Right ventricle myocardium superior (tissue), 1 donor: ENCODE data around the gene PRDM16. TPM values are rescaled to one million over a fixed set of nuclear protein-coding genes. Genes with fewer than 3 reads are reported as not detected.

Experiments
- ATAC-seq: fragments of 200-7000 bp; cut with Tn5 transposase; one replicate; pipeline ENCODE4 v1.9.1; 2020; ENCODE audit warnings: mild to moderate bottlenecking; ENCODE audit not compliant: poor library complexity
- DNase-seq: peaks from one replicate; pipeline ENCODE4 v3.0.0-alpha.2; 2020
- intact Hi-C: fragments of 100-400 bp; cut with DNase I; formaldehyde crosslinking; loops from one replicate; pipeline ENCODE4 v1.11.2; 2022
- total RNA-seq: library from RNA; stranded (reverse); fragmentation: NEBNext Ultra II Directional; extraction: Animal tissue kit (Norgen Biotek cat#: 25700); gene quantifications from one replicate; pipeline ENCODE4 v1.2.1, GENCODE V29; 2021
- donor health status: DM: no; HTN: yes; CAD: no; lungs with severe emphysema.

Gene PRDM16
- total RNA-seq, 1 donor from 2014 or later, result 14.2 TPM

- intact Hi-C loops, result no loop called here
- ATAC-seq (no peak), DNase-seq (no peak)
Observed at GRCh38 chr1:3140437-3140836, 71.4 kb downstream of the PRDM16 start.

DNA sequence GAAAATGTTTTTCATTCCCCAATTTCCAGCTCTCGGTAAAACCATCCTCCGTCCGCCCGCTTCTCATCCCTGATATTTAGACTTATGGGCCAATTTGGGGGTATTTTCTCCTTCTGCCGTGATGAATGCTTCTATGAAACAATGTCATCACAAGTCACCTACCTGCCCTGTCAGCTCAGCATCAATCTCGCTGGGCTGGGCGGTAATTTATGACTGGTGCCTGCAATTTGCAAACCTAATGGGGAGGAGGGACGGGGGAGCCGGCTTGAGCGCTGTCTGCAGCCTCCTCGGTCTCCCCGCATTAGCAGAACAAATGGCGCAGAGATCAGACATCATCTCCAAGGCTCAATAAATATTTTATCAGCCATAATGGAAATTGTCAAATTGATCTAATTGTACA is 72.1 kb downstream of the PRDM16 start:
- intact Hi-C loops, result no loop called here
- ATAC-seq (no peak), DNase-seq (no peak)

- intact Hi-C loops, result no loop called here
- ATAC-seq (no peak), DNase-seq (no peak)
Observed at GRCh38 chr1:3141836-3142235, 72.8 kb downstream of the PRDM16 start.

DNA sequence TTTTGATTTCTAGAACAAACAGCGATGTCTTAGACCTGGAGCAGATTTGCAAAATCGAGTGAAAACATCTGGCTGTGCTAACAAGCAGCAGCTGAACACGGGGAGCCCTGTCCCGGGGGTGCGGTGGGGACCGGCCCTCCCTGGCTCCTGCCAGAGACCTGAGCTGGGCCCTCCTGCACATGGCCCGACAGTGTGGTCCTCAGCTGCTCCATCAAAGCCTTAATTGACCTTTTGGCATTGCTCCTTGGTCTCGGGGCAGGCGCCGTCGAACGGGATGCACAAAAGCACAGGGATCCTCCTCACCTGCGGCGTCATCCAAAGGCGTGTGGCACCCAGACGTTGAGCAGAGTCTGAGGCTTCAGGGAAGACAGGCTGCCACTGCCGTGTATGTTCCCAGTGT is 73.2 kb downstream of the PRDM16 start:
- ATAC-seq (no peak), DNase-seq (no peak)
- intact Hi-C loops, result no loop called here

GRCh38 chr1:3142751-3143150 is 73.7 kb downstream of the PRDM16 start:
- DNase-seq (no peak), ATAC-seq (no peak)
- intact Hi-C loops, result no loop called here

GRCh38 chr1:3145532-3146325 is 76.7 kb downstream of the PRDM16 start:
- intact Hi-C loops, result no loop called here
- DNase-seq (no peak), ATAC-seq (no peak)

DNA sequence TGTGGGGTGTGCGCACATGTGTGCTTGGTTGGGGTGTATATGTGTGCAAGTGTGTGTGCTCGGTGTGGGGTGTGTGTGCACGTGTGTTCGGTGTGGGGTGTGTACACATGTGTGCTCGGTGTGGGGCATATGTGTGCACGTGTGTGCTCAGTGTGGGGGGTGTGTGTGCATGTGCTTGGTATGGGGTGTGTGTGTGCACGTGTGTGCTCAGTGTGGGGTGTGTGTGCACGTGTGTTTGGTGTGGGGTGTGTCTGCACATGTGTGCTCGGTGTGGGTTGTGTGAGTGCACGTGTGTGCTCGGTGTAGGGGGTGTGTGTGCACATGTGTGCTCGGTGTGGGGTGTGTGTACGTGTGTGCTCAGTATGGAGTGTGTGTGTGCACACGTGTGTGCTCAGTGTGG is 77.5 kb downstream of the PRDM16 start:
- DNase-seq (no peak), ATAC-seq (no peak)
- intact Hi-C loops, result no loop called here

DNA sequence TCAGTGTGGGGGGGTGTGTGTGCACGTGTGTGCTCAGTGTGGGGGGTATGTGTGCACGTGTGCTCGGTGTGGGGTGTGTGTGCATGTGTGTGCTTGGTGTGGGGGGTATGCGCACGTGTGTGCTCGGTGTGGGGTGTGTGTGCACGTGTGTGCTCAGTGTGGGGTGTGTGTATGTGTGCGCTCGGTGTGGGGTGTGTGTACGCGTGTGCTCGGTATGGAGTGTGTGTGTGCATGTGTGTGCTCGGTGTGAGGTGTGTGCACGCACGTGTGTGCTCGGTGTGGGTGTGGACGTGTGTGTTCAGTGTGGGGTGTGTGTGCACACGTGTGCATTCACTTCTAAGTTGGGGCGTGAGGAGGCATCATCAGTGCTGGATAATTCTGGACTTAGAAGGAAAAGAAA is 77.9 kb downstream of the PRDM16 start:
- ATAC-seq, result no peak
- no peak for DNase-seq
- intact Hi-C loops, result no loop called here

DNA sequence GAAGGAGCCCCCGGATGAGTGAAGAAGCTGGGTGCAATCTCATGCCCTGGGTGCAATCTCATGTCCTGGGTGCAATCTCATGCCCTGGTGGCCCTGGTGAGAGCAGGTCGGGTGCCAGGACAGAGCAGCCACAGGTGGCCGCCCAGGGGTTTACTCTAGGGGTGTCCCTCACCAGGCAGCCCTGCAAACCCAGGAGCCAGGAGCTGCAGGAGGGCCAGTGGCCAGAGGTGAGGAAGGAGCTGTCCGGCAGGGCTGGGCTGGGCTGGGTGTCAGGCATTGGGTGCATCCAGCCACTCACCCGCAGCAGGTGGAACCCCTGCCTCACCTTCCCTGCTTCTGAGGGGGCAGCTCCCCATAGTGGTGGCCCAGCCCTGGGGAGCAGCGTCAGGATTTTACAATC is 79.2 kb downstream of the PRDM16 start:
- DNase-seq (no peak), ATAC-seq (no peak)
- intact Hi-C loops, result no loop called here

GRCh38 chr1:3149277-3149676 is 80.3 kb downstream of the PRDM16 start:
- DNase-seq, result no peak
- intact Hi-C loops, result no loop called here
- ATAC-seq, result no peak

DNA sequence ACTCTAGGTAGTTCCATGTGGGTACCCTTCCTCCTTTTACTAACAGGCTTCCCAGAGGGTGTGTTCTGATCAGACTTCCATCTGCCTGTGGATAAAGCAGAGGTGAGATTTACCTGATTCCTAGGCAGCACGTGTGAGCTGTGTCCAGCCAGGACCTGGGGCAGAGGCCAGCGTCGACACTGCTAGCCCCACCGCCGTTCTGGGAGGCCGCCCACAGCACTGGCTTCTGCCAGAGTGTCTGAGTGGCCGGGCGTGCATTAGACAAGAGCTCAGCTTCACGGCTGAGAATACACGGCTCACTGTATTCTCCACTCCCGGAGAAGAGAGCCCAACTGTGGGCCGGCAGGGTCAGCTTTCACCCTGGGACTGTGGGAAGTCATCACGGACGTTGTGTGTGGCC is 82.5 kb downstream of the PRDM16 start:
- peak; percentile 40 for ATAC-seq
- DNase-seq, result no peak
- intact Hi-C loops, result no loop called here

DNA sequence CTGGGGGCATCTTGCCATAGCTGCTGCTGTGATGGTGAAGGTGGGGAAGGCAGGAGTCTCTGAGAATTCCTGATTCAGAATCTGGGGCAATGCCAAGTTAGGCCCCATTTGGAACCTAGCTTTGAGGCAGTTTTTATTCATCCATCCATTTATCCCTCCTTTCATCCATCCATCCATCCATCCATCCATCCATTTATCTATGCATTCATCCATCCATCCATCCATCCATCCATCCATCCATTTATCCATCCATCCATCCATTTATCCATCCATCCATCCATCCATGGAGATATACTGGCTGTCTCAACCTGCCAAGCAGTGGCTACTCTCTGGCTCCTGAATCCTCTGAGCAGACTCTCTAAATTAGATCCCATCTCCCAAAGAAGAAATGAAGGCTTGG is 83.1 kb downstream of the PRDM16 start:
- intact Hi-C loops, result no loop called here
- DNase-seq (no peak), ATAC-seq (no peak)

DNA sequence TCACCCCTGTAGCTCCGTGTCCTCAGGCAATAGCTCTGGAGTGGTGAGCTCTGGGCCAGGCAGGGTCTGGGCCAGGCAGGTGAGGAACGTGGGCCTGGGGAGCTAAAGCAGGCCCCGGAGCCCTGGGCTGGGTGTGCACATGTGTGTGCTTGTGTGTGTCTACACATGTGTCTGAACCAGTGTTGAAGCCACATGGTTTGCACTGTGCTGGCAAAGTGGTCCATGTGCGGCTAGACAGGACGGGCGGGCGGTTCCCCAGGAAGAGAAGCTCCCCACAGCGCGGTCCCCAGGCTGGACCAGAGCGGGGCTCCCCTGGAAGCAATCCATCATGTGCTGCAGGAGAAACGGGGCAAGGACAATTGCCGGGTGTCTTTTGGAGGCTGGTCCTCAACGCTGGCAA is 84.2 kb downstream of the PRDM16 start:
- no peak for DNase-seq
- intact Hi-C loops, result no loop called here
- no peak for ATAC-seq

- intact Hi-C loops, result no loop called here
- ATAC-seq (no peak), DNase-seq (no peak)
Observed at GRCh38 chr1:3153902-3154795, 85.1 kb downstream of the PRDM16 start.

DNA sequence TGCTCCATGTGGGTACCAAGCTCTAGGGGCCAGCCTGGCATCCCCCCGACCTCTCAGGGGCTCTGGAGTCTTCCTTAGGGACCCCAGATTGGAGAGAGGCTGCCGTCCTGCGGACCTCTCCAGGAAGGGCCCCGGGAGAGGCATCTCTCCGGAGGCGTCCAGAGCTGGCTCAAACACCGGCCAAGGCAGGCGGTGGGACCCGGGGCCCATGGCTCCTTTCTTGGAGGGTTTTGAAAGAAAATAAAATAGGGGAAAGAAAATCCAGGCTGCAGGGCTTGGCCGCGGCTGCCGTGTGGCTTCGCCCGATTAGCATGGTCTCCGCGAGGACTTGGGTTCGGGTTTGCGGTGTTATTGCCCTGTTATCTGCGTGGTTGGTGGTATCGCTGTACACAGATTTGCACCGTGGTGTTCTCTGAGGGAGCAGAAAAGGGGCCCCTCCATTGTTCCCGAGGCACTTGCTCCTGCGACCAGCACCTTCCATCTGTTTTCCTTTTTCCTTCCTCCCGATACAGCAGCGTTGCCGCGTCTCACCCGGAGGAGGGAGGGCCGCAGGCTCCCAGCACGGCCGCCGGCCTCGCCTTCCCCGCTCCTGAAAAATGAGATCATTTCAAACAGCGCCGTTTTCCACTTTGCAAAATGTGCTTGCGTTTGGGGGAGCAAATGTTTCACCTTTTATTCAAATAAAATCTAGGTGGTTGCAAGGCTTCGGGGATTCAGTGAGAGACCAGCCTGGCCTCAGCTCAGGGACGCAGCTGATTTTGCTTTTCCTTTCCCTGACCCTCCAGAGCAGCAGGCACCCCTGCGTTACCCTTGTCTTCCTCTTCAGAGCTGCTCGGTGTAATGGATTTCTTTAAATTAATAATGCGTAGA is 86.3 kb downstream of the PRDM16 start:
- DNase-seq (no peak), ATAC-seq (no peak)
- intact Hi-C loops, result no loop called here

DNA sequence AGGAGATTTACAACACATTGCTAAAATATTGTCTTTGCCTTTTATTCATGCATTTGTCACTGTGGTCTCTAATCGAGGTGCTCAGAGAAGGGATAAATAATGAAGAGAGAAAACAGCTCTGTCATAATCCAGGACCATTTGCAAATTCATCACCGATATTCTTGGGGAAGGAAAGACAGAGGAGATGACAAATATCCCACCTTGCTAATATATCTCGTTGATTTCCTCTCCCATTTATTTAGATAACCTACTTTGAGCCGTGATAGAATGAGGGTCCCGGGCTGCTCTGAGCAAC is 86.9 kb downstream of the PRDM16 start:
- DNase-seq, result no peak
- intact Hi-C loops, result no loop called here
- no peak for ATAC-seq

GRCh38 chr1:3156936-3157335 is 87.9 kb downstream of the PRDM16 start:
- DNase-seq (no peak), ATAC-seq (peak; percentile 77)
- intact Hi-C loops, result no loop called here

GRCh38 chr1:3158347-3158746 is 89.3 kb downstream of the PRDM16 start:
- DNase-seq (no peak), ATAC-seq (no peak)

DNA sequence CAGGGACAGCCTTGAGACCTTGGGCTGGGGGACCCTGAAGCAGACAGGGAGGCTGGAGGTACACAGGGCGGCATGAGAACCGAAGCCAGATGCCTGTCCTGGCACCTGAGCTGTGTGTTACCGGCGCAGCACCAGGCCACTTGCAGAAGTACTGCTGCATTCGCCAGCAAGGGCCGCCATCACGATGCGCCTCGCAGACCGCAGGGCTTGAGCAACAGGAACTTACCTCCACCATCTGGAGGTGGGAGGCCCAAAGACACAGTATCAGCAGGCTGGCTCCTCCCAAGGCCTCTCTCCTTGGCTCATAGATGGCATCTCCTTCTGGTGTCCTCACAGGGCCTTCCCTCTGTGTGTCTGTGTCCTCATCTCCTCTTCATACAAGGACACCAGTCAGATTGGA is 90.1 kb downstream of the PRDM16 start:
- DNase-seq (no peak), ATAC-seq (no peak)
- intact Hi-C loops, result no loop called here

More at GRCh38 chr1:3158347-3158746, 89.3 kb downstream of the PRDM16 start:
- intact Hi-C loops, result no loop called here
